Vagina (tissue), 2 donors: ENCODE data around the gene KCNH4. TPM values are rescaled to one million over a fixed set of nuclear protein-coding genes. Genes with fewer than 3 reads are reported as not detected.
A peak's percentile ranks its signal among the peaks of the same experiment; 100 is the strongest.

ENCODE experiments used
- DNase-seq, 2 donors: peaks; one replicate each; pipeline ENCODE4 v3.0.0-alpha.2; 2017; ENCODE audit errors: extremely low spot score in 2 of 2
- H3K27ac ChIP-seq: fragments of 200-600 bp; sonication (generic); one replicate; pipeline ENCODE4 v1.5.1; 2019
- H3K27me3 ChIP-seq: fragments of 200-600 bp; sonication (generic); one replicate; pipeline ENCODE4 v1.5.1; 2019
- H3K36me3 ChIP-seq, 2 donors: fragments of 200-600 bp; sonication (generic); one replicate each; pipeline ENCODE4 v1.5.1; 2017 to 2019
- H3K4me1 ChIP-seq: fragments of 200-600 bp; sonication (generic); one replicate; pipeline ENCODE4 v1.5.1; 2019
- H3K4me3 ChIP-seq, 2 donors: fragments of 200-600 bp; sonication (generic); 1 replicate in 1 of 2; 2 replicates in 1 of 2; pipeline ENCODE4 v1.5.1; 2016 to 2019
- H3K9me3 ChIP-seq: fragments of 200-600 bp; sonication (generic); one replicate; pipeline ENCODE4 v1.5.1; 2019
- POLR2A ChIP-seq, 2 donors: fragments of 450-650 bp; IDR thresholded peaks; one replicate each; pipeline ENCODE4 v1.6.1; 2017; ENCODE audit warnings: antibody characterized with exemption in 2 of 2, mild to moderate bottlenecking in 2 of 2, moderate library complexity in 2 of 2
- POLR2AphosphoS5 ChIP-seq, 2 donors: sonication (generic); formaldehyde crosslinking; IDR thresholded peaks; one replicate each; pipeline ENCODE4 v1.9.0; 2017; ENCODE audit warnings: antibody characterized with exemption in 2 of 2, mild to moderate bottlenecking in 2 of 2, low read depth in 1 of 2; ENCODE audit not compliant: insufficient read depth in 1 of 2
- intact Hi-C: fragments of 100-400 bp; cut with DNase I; formaldehyde crosslinking; loops from one replicate; pipeline ENCODE4 v1.15.1; 2023
- total RNA-seq: library from RNA; depleted of rRNA; stranded (reverse); fragments of >200 nt; gene quantifications from one replicate; pipeline ENCODE4 v1.2.3, GENCODE V29; 2016
- TF ChIP-seq, protein P1 (sequence below), 3 experiments: fragments of 450-650 bp in 2 of 3; fragments of 200-600 bp in 1 of 3; sonication (generic) in 1 of 3; IDR thresholded peaks; one replicate each; pipeline ENCODE4 v1.5.1; 2017 to 2019; ENCODE audit warnings: antibody characterized with exemption in 3 of 3, mild to moderate bottlenecking in 2 of 3, moderate library complexity in 2 of 3

Gene KCNH4
- not detected for total RNA-seq

DNA sequence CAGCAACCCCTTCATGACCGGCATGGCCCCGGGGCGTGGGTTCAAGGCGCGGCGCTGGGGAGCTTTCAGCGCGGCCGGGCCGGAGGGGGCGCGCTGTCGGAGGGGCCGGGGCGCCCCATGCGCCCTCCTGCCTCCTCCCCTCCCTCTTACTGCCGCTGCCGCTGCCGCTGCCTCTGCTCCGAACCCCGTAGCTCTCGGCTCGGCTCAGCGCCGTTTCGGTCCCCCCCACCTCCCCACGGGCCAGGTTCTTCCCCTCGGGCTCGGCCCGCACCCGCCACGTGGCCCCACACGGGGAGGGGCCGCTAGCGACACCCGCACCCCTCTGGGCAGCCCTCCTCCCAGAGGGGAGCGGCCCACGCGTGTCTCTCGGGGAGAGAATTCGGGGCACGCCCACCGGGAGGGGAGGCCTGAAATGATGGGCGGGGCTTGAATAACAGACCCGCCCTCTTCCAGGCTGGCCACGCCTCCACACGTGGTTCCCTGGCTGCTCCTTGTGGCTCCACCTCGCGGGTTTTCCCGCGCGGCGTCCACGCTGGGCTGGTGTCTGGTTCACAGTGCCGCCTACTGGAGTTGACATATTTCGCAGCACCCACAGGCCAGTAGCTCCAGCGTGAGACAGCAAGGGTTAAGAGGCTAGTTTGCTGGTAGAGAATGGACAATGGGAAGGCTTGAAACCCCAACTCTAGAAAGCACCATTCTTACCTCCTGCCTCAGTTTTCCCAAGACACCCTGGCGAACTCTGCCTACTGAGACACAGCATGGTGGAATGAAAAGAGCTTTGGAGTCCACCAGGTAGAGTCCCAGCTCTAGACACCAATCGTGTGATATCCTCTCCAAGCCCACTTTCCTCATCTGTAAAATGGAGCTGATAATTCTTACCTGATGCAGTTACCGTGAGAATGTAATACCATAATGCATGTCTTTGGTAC is at the start of gene KCNH4:
Gene KCNH4 (minus strand): TSS at position 221 of the 929 bp plus-strand sequence. CDS start 197 bp downstream, at position 24.
- H3K27me3 ChIP-seq, result peaks cover 8% of the 10 kb centered on the region
- no peaks in the 10 kb centered on the region for H3K36me3 ChIP-seq
- peaks cover 23% of the 10 kb centered on the region for H3K4me1 ChIP-seq
- no peak for TF ChIP-seq POLR2A (IDR thresholded peaks at IDR 0.05)
- TF ChIP-seq, protein P1, sequence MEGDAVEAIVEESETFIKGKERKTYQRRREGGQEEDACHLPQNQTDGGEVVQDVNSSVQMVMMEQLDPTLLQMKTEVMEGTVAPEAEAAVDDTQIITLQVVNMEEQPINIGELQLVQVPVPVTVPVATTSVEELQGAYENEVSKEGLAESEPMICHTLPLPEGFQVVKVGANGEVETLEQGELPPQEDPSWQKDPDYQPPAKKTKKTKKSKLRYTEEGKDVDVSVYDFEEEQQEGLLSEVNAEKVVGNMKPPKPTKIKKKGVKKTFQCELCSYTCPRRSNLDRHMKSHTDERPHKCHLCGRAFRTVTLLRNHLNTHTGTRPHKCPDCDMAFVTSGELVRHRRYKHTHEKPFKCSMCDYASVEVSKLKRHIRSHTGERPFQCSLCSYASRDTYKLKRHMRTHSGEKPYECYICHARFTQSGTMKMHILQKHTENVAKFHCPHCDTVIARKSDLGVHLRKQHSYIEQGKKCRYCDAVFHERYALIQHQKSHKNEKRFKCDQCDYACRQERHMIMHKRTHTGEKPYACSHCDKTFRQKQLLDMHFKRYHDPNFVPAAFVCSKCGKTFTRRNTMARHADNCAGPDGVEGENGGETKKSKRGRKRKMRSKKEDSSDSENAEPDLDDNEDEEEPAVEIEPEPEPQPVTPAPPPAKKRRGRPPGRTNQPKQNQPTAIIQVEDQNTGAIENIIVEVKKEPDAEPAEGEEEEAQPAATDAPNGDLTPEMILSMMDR (IDR thresholded peaks at IDR 0.05), result peak in 2 of 3 experiments; percentile 26 to 33
- DNase-seq, result no peak
- H3K4me3 ChIP-seq, result peak within 1 kb of the TSS; percentile 36
- no peaks in the 10 kb centered on the region for H3K9me3 ChIP-seq
- intact Hi-C loops, result no loop called here
- H3K27ac ChIP-seq, result no peak within 1 kb of the TSS

GRCh38 chr17:42230225-42230624 is 49.3 kb upstream of the KCNH4 start:
- TF ChIP-seq, protein P1 (IDR thresholded peaks at IDR 0.05), result no peak
- TF ChIP-seq POLR2AphosphoS5 (IDR thresholded peaks at IDR 0.05; ENCODE audit: insufficient read depth in 1 of 2, low read depth in 1 of 2) (no peak), POLR2A (IDR thresholded peaks at IDR 0.05) (no peak)
- intact Hi-C loops, result no loop called here
- no peak for DNase-seq

GRCh38 chr17:42227849-42228700 is 47.1 kb upstream of the KCNH4 start:
- Histone ChIP-seq H3K4me3 (no peak overlapping the region), H3K27ac (peak overlapping the region; percentile 35), H3K4me1 (peaks cover 14% of the 10 kb centered on the region), H3K9me3 (no peaks in the 10 kb centered on the region), H3K36me3 (peaks cover 0 to 25% of the 10 kb centered on the region in 2 donors), H3K27me3 (no peaks in the 10 kb centered on the region)
- DNase-seq, result no peak
- intact Hi-C loops, result no loop called here
- no peak for TF ChIP-seq POLR2A (IDR thresholded peaks at IDR 0.05)
- TF ChIP-seq, protein P1 (IDR thresholded peaks at IDR 0.05), result no peak
- TF ChIP-seq POLR2AphosphoS5 (IDR thresholded peaks at IDR 0.05; ENCODE audit: insufficient read depth in 1 of 2, low read depth in 1 of 2), result no peak

More at GRCh38 chr17:42230225-42230624, 49.3 kb upstream of the KCNH4 start:
- H3K36me3 ChIP-seq, result peaks cover 0 to 7% of the 10 kb centered on the region in 2 donors
- H3K27me3 ChIP-seq, result no peaks in the 10 kb centered on the region
- peaks cover 24% of the 10 kb centered on the region for H3K4me1 ChIP-seq
- no peak overlapping the region for H3K4me3 ChIP-seq
- H3K9me3 ChIP-seq, result no peaks in the 10 kb centered on the region
- no peak overlapping the region for H3K27ac ChIP-seq

DNA sequence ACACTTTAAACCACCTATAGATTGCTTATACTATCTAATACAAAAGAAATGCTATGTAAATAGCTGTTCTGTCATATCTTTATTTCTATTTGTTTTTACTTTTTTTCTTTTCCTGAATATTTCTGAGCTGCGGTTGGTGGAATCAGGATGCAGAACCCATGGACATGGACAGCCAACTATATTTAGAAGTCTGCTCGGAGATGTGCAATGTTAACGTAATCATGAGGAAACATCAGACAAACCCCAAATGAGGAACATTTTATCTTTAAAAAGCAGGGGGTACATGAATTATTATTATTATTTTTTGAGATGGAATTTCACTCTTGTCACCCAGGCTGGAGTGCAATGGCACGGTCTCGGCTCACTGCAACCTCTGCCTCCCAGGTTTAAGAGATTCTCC is 44.7 kb upstream of the KCNH4 start:
- Histone ChIP-seq H3K27ac (no peak overlapping the region), H3K4me3 (no peak overlapping the region), H3K9me3 (no peaks in the 10 kb centered on the region), H3K4me1 (peaks cover 11% of the 10 kb centered on the region), H3K27me3 (no peaks in the 10 kb centered on the region), H3K36me3 (peaks cover 0 to 38% of the 10 kb centered on the region in 2 donors)
- no peak for DNase-seq
- intact Hi-C loops, result no loop called here
- TF ChIP-seq, protein P1 (IDR thresholded peaks at IDR 0.05), result no peak
- TF ChIP-seq POLR2AphosphoS5 (IDR thresholded peaks at IDR 0.05; ENCODE audit: insufficient read depth in 1 of 2, low read depth in 1 of 2) (no peak), POLR2A (IDR thresholded peaks at IDR 0.05) (no peak)
